NB4 (cell line): ENCODE measurements around the gene PRSS8.
A peak's percentile ranks its signal among the peaks of the same experiment; 100 is the strongest.

Experiments used
- DNase-seq: peaks from one replicate; pipeline ENCODE4 v3.0.0; 2010; ENCODE audit warnings: low read depth
- H3K4me3 ChIP-seq: one replicate; pipeline ENCODE4 v1.5.1; 2011; ENCODE audit warnings: mild to moderate bottlenecking, low read depth, low read length, moderate library complexity
- CTCF ChIP-seq: IDR thresholded peaks from one replicate; pipeline ENCODE4 v1.5.1; 2012; ENCODE audit warnings: low read depth, low read length
- MAX ChIP-seq: IDR thresholded peaks from 2 replicates; pipeline ENCODE4 v1.6.1; 2011; ENCODE audit warnings: low read depth, low read length
- MYC ChIP-seq: IDR thresholded peaks from 2 replicates; pipeline ENCODE4 v1.6.1; 2011; ENCODE audit warnings: low read depth, low read length
- POLR2A ChIP-seq: IDR thresholded peaks from 2 replicates; pipeline ENCODE4 v1.6.1; 2011; ENCODE audit warnings: mild to moderate bottlenecking; ENCODE audit not compliant: insufficient read length; ENCODE audit errors: extremely low read depth

PRSS8 gene

GRCh38 chr16:31094424-31095120 lies 41.0 kb downstream of the PRSS8 start, which contains the start of gene VKORC1:
VKORC1 (minus strand) TSS chr16:31094797; CDS start chr16:31094729, 68 bp downstream.
- TF ChIP-seq CTCF (no peak), MAX (peak; percentile 56; the same call in 1 of the 2 replicates), POLR2A (peak; percentile 37), MYC (peak; percentile 66)
- peak within 1 kb of the TSS; percentile 85 for H3K4me3 ChIP-seq
- DNase-seq: peak; percentile 98

GRCh38 chr16:31094088-31094423 lies 41.5 kb downstream of the PRSS8 start:
- DNase-seq: no peak

GRCh38 chr16:31093132-31093703 lies 42.3 kb downstream of the PRSS8 start:
- no peak for TF ChIP-seq CTCF
- no peak for TF ChIP-seq MAX
- TF ChIP-seq MYC: no peak
- no peak for TF ChIP-seq POLR2A
- DNase-seq: peak; percentile 65
- H3K4me3 ChIP-seq: peak overlapping the region; percentile 13

More at GRCh38 chr16:31094088-31094423, 41.5 kb downstream of the PRSS8 start:
- H3K4me3 ChIP-seq: peak overlapping the region; percentile 85
- TF ChIP-seq POLR2A: no peak
- no peak for TF ChIP-seq MAX
- TF ChIP-seq CTCF: no peak
- no peak for TF ChIP-seq MYC

GRCh38 chr16:31092330-31092729 lies 43.2 kb downstream of the PRSS8 start:
- no peak for DNase-seq
- no peak overlapping the region for H3K4me3 ChIP-seq
- no peak for TF ChIP-seq POLR2A
- no peak for TF ChIP-seq MAX
- TF ChIP-seq MYC: no peak
- no peak for TF ChIP-seq CTCF

- no peak for DNase-seq
- TF ChIP-seq POLR2A (no peak), CTCF (no peak)
- H3K4me3 ChIP-seq: no peak overlapping the region
Observed at GRCh38 chr16:31090540-31090939, 45.0 kb downstream of the PRSS8 start.
